Glutamatergic neuron (in vitro differentiated cells): ENCODE results near the gene DTX4. TPM values are rescaled to one million over a fixed set of nuclear protein-coding genes. Genes with fewer than 3 reads are reported as not detected.

Source experiments
- DNase-seq: peaks from one replicate; pipeline ENCODE4 v3.0.0; 2022
- H3K27ac Mint-ChIP-seq: one replicate; pipeline ENCODE4 v1.8.0; 2020; ENCODE audit warnings: mild to moderate bottlenecking, mixed read lengths, inconsistent platforms; ENCODE audit not compliant: unreplicated experiment
- H3K27me3 Mint-ChIP-seq: one replicate; pipeline ENCODE4 v1.8.0; 2020; ENCODE audit warnings: mild to moderate bottlenecking, moderate library complexity, mixed read lengths, inconsistent platforms; ENCODE audit not compliant: unreplicated experiment
- H3K36me3 Mint-ChIP-seq: one replicate; pipeline ENCODE4 v1.8.0; 2020; ENCODE audit warnings: mild to moderate bottlenecking, mixed read lengths, inconsistent platforms; ENCODE audit not compliant: unreplicated experiment
- H3K4me1 Mint-ChIP-seq: one replicate; pipeline ENCODE4 v1.8.0; 2020; ENCODE audit warnings: mild to moderate bottlenecking, low read depth, mixed read lengths, inconsistent platforms; ENCODE audit not compliant: unreplicated experiment
- H3K4me3 Mint-ChIP-seq: one replicate; pipeline ENCODE4 v1.8.0; 2020; ENCODE audit warnings: mild to moderate bottlenecking, mixed read lengths, inconsistent platforms; ENCODE audit not compliant: unreplicated experiment
- H3K9me3 Mint-ChIP-seq: one replicate; pipeline ENCODE4 v1.8.0; 2020; ENCODE audit warnings: mild to moderate bottlenecking, moderate library complexity, mixed read lengths, inconsistent platforms; ENCODE audit not compliant: unreplicated experiment
- CTCF ChIP-seq: fragments of 200-600 bp; sonication (generic); IDR thresholded peaks from one replicate; pipeline ENCODE4 v1.5.0; 2021; ENCODE audit not compliant: partially characterized antibody, unreplicated experiment
- total RNA-seq: library from RNA; stranded (reverse); fragmentation: NEBNext Ultra II Directional; extraction: Animal tissue kit (Norgen Biotek cat#: 25700); gene quantifications from one replicate; pipeline ENCODE4 v1.2.1, GENCODE V29; 2021; ENCODE audit not compliant: unreplicated experiment

The DTX4 gene
- total RNA-seq, 1 donor from 2014 or later: 4.1 TPM

- no peaks in the 10 kb centered on the region for H3K36me3 Mint-ChIP-seq
- TF ChIP-seq CTCF: no peak
- H3K27me3 Mint-ChIP-seq: peaks cover 2% of the 10 kb centered on the region
- no peak for DNase-seq
- H3K27ac Mint-ChIP-seq: no peak overlapping the region
- H3K9me3 Mint-ChIP-seq: no peaks in the 10 kb centered on the region
- no peak overlapping the region for H3K4me3 Mint-ChIP-seq
- H3K4me1 Mint-ChIP-seq: no peaks in the 10 kb centered on the region
These were observed 32.8 kb downstream of the DTX4 start for GRCh38 chr11:59204746-59205145.

GRCh38 chr11:59205648-59206047 lies 33.7 kb downstream of the DTX4 start:
- H3K4me1 Mint-ChIP-seq: no peaks in the 10 kb centered on the region
- H3K4me3 Mint-ChIP-seq: no peak overlapping the region
- no peak overlapping the region for H3K27ac Mint-ChIP-seq
- H3K9me3 Mint-ChIP-seq: no peaks in the 10 kb centered on the region
- no peaks in the 10 kb centered on the region for H3K36me3 Mint-ChIP-seq
- no peak for TF ChIP-seq CTCF
- DNase-seq: no peak
- peaks cover 2% of the 10 kb centered on the region for H3K27me3 Mint-ChIP-seq

GRCh38 chr11:59206635-59207034 lies 34.7 kb downstream of the DTX4 start:
- Mint-ChIP-seq H3K4me3 (no peak overlapping the region), H3K4me1 (no peaks in the 10 kb centered on the region), H3K27me3 (peaks cover 2% of the 10 kb centered on the region), H3K27ac (no peak overlapping the region), H3K9me3 (no peaks in the 10 kb centered on the region), H3K36me3 (no peaks in the 10 kb centered on the region)
- DNase-seq: peak; percentile 62
- TF ChIP-seq CTCF: peak; percentile 50

- DNase-seq: peak; percentile 42
- TF ChIP-seq CTCF: peak; percentile 67
- no peaks in the 10 kb centered on the region for H3K4me1 Mint-ChIP-seq
- H3K9me3 Mint-ChIP-seq: no peaks in the 10 kb centered on the region
- no peaks in the 10 kb centered on the region for H3K36me3 Mint-ChIP-seq
- H3K27ac Mint-ChIP-seq: no peak overlapping the region
- H3K4me3 Mint-ChIP-seq: no peak overlapping the region
- peaks cover 2% of the 10 kb centered on the region for H3K27me3 Mint-ChIP-seq
These were observed 36.1 kb downstream of the DTX4 start for GRCh38 chr11:59207988-59208451.

- Mint-ChIP-seq H3K4me3 (no peak overlapping the region), H3K9me3 (no peaks in the 10 kb centered on the region), H3K27ac (no peak overlapping the region), H3K36me3 (no peaks in the 10 kb centered on the region), H3K4me1 (no peaks in the 10 kb centered on the region), H3K27me3 (peaks cover 2% of the 10 kb centered on the region)
- TF ChIP-seq CTCF: no peak
- no peak for DNase-seq
These were observed 37.0 kb downstream of the DTX4 start for GRCh38 chr11:59208956-59209355.
